Transverse colon (tissue), 4 donors: ENCODE results near the gene CRYZ. TPM values are rescaled to one million over a fixed set of nuclear protein-coding genes. Genes with fewer than 3 reads are reported as not detected.

Experiments used
- DNase-seq: peaks from one replicate; pipeline ENCODE4 v3.0.0-alpha.2; 2019
- H3K27ac ChIP-seq, 4 donors: fragments of 200-600 bp; sonication (generic); 2 replicates each; pipeline ENCODE4 v1.5.1; 2016 to 2018; ENCODE audit warnings: inconsistent platforms in 4 of 4
- H3K27me3 ChIP-seq: fragments of 200-600 bp; sonication (generic); 2 replicates; pipeline ENCODE4 v1.5.1; 2017; ENCODE audit warnings: inconsistent platforms
- H3K36me3 ChIP-seq, 4 donors: fragments of 200-600 bp; sonication (generic); 2 replicates each; pipeline ENCODE4 v1.5.1; 2017 to 2019; ENCODE audit warnings: inconsistent platforms in 4 of 4
- H3K4me1 ChIP-seq, 4 donors: fragments of 200-600 bp; sonication (generic); 2 replicates each; pipeline ENCODE4 v1.5.1; 2017 to 2020; ENCODE audit warnings: inconsistent platforms in 4 of 4
- H3K4me3 ChIP-seq, 4 donors: fragments of 200-600 bp; sonication (generic); 1 replicate in 1 of 4; 2 replicates in 3 of 4; pipeline versions ENCODE4 v1.5.1 to v1.6.1; 2017 to 2019; ENCODE audit warnings: inconsistent platforms in 4 of 4
- H3K9me3 ChIP-seq, 2 donors: fragments of 200-600 bp; sonication (generic); 2 replicates each; pipeline ENCODE4 v1.5.1; 2017 to 2019; ENCODE audit warnings: inconsistent platforms in 2 of 2
- EP300 ChIP-seq: sonication (generic); formaldehyde crosslinking; IDR thresholded peaks from one replicate; pipeline ENCODE4 v1.6.1; 2017; ENCODE audit warnings: antibody characterized with exemption, low read depth
- POLR2A ChIP-seq: fragments of 450-650 bp; IDR thresholded peaks from one replicate; pipeline ENCODE4 v1.6.1; 2016; ENCODE audit warnings: antibody characterized with exemption, mild to moderate bottlenecking, moderate library complexity
- POLR2AphosphoS5 ChIP-seq, 3 donors: sonication (generic); formaldehyde crosslinking; IDR thresholded peaks; one replicate each; pipeline ENCODE4 v1.6.1; 2016; ENCODE audit warnings: antibody characterized with exemption in 3 of 3
- WGBS, 2 donors: methylation state at CpG; one replicate each; pipeline ENCODE4 v1.1.5; 2018; ENCODE audit warnings: low coverage in 1 of 2; 5-methylcytosine and 5-hydroxymethylcytosine counted together
- in situ Hi-C, 4 donors: fragments of 200-750 bp; cut with MboI; loops; one replicate each; pipeline versions ENCODE4 v1.15.0 to v1.15.1; 2017; ENCODE audit warnings: low sequenced_read_pairs in 3 of 4, low pct_ligation_motif_present in 1 of 4, low pct_unique_long_range_greater_than_20kb in 1 of 4
- intact Hi-C: fragments of 100-400 bp; cut with DNase I; formaldehyde crosslinking; loops from one replicate; pipeline ENCODE4 v1.15.1; 2023; ENCODE audit warnings: low total_unique reads
- total RNA-seq, 4 donors: library from RNA; depleted of rRNA; stranded (reverse); fragments of >200 nt; gene quantifications; one replicate each; pipeline ENCODE4 v1.1.0, GENCODE V29; 2016
- TF ChIP-seq, protein P1 (sequence below), 5 experiments: fragments of 200-600 bp in 3 of 5; fragments of 450-650 bp in 2 of 5; sonication (generic) in 3 of 5; IDR thresholded peaks; 1 replicate in 2 of 5; 2 replicates in 3 of 5; pipeline ENCODE4 v1.5.1; 2016 to 2017; ENCODE audit warnings: antibody characterized with exemption in 5 of 5, inconsistent platforms in 3 of 5, mild to moderate bottlenecking in 2 of 5, moderate library complexity in 1 of 5

Gene CRYZ
- total RNA-seq, 4 donors from 2014 or later: 1.5 to 22.7 (median 14.0) TPM

DNA sequence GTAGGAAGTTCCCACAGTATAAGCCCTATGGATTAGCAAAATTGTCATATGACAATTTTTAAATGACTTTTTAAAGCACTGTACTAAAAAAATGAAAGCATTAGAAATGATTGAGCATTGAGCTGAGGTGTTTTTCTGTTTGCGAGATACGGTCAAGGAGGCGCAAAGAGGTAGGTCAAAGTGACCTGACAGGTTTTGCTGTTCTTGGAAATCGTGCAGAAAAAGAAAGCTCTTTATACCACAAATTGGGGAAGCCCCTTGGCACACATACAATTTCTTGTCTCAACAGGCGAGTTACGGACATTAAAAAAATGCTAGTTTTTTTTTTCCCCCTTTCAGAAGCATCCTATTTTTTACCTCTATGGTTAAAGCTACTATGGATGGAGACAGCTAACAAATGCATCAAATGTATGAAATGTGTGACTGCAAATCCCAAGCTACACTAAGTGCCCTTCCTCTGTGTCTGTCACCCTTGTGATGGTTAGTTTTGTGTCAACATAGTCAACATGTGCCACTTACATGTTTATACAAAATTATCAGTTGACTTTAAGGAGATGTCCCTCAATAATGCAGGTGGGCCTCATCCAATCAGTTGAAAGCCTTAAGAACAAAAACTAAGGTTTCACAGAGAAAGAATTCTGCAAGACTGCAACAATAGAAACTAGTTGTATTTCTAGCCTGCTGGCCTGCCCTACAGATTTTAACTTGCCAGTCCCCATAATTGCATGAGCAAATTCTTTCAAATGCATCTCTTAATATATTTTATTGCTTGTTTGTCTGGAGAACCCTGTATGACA is 29.3 kb downstream of the CRYZ start:
- peaks cover 0 to 18% (median 4%) of the 10 kb centered on the region in 4 donors for H3K36me3 ChIP-seq
- in situ Hi-C loops: no loop called here

GRCh38 chr1:74699331-74699730 is 33.5 kb downstream of the CRYZ start:
- no peak for TF ChIP-seq EP300
- TF ChIP-seq POLR2A: no peak
- TF ChIP-seq, protein P1, sequence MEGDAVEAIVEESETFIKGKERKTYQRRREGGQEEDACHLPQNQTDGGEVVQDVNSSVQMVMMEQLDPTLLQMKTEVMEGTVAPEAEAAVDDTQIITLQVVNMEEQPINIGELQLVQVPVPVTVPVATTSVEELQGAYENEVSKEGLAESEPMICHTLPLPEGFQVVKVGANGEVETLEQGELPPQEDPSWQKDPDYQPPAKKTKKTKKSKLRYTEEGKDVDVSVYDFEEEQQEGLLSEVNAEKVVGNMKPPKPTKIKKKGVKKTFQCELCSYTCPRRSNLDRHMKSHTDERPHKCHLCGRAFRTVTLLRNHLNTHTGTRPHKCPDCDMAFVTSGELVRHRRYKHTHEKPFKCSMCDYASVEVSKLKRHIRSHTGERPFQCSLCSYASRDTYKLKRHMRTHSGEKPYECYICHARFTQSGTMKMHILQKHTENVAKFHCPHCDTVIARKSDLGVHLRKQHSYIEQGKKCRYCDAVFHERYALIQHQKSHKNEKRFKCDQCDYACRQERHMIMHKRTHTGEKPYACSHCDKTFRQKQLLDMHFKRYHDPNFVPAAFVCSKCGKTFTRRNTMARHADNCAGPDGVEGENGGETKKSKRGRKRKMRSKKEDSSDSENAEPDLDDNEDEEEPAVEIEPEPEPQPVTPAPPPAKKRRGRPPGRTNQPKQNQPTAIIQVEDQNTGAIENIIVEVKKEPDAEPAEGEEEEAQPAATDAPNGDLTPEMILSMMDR (IDR thresholded peaks at IDR 0.05): no peak
- no peak for TF ChIP-seq POLR2AphosphoS5 (IDR thresholded peaks at IDR 0.05)
- in situ Hi-C loops: no loop called here
- DNase-seq: no peak
- no peak overlapping the region for H3K4me3 ChIP-seq
- no peaks in the 10 kb centered on the region for H3K4me1 ChIP-seq
- intact Hi-C loops: no loop called here
- no peak overlapping the region for H3K27ac ChIP-seq
- H3K27me3 ChIP-seq: no peaks in the 10 kb centered on the region
- H3K9me3 ChIP-seq: no peaks in the 10 kb centered on the region
- H3K36me3 ChIP-seq: peaks cover 0 to 8% (median 2%) of the 10 kb centered on the region in 4 donors

More for the DNA sequence above, 29.3 kb downstream of the CRYZ start:
- no peak for DNase-seq
- TF ChIP-seq EP300 (no peak), POLR2A (no peak), POLR2AphosphoS5 (IDR thresholded peaks at IDR 0.05) (no peak)
- TF ChIP-seq, protein P1 (IDR thresholded peaks at IDR 0.05): no peak
- Histone ChIP-seq H3K27me3 (no peaks in the 10 kb centered on the region), H3K27ac (no peak overlapping the region), H3K4me3 (no peak overlapping the region), H3K4me1 (no peaks in the 10 kb centered on the region), H3K9me3 (no peaks in the 10 kb centered on the region)
- intact Hi-C loops: no loop called here
- 83 to 87% methylated on average over 6 of the region's 6 CpGs for WGBS, 2 donors

- 31 to 54% methylated on average over 2 of the region's 2 CpGs for whole genome bisulfite sequencing, 2 donors
- no peaks in the 10 kb centered on the region for H3K36me3 ChIP-seq
- intact Hi-C loops (no loop called here), in situ Hi-C loops (no loop called here)
- H3K9me3 ChIP-seq: no peaks in the 10 kb centered on the region
- no peak overlapping the region for H3K27ac ChIP-seq
- no peak for DNase-seq
- H3K4me3 ChIP-seq: no peak overlapping the region
- no peaks in the 10 kb centered on the region for H3K4me1 ChIP-seq
- no peak for TF ChIP-seq EP300
- TF ChIP-seq POLR2AphosphoS5 (IDR thresholded peaks at IDR 0.05): no peak
- TF ChIP-seq, protein P1 (IDR thresholded peaks at IDR 0.05): no peak
- TF ChIP-seq POLR2A: no peak
- no peaks in the 10 kb centered on the region for H3K27me3 ChIP-seq
Observed at GRCh38 chr1:74697832-74698231, 35.0 kb downstream of the CRYZ start.

DNA sequence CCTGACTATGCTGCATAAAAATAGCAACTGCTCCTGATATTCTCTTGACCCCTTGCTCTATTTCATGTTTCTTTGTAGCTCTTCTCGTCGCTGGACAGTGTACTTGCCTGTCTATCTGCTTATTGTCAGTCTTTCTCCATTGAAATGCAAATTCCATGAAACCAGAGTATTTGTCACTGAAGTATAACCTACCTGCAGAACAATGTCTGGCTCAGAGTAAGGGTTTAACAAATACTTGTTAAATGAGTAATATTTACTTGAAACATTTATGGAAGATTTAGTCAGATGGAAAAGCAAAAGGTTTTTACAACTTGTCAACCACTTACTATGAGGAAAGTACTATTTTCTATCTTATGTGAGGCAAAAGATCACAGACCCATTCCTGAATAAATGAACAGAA is 39.4 kb downstream of the CRYZ start:
- no peak overlapping the region for H3K4me3 ChIP-seq
- intact Hi-C loops (loop anchor here (5.0 kb wide), 1 partner anchor 434 kb away; no protein-coding TSS in a partner anchor), in situ Hi-C loops (no loop called here)
- H3K4me1 ChIP-seq: peaks cover 0 to 3% (median 0%) of the 10 kb centered on the region in 4 donors
- no peaks in the 10 kb centered on the region for H3K27me3 ChIP-seq
- H3K9me3 ChIP-seq: no peaks in the 10 kb centered on the region
- no peak for DNase-seq
- no peaks in the 10 kb centered on the region for H3K36me3 ChIP-seq
- no peak for TF ChIP-seq POLR2A
- TF ChIP-seq, protein P1 (IDR thresholded peaks at IDR 0.05): no peak
- no peak for TF ChIP-seq EP300
- 77 to 86% methylated on average over 2 of the region's 2 CpGs for WGBS, 2 donors
- H3K27ac ChIP-seq: no peak overlapping the region
